HepG2 (cell line): Measurements from ENCODE around the gene PIM3. TPM values are rescaled to one million over a fixed set of nuclear protein-coding genes. Genes with fewer than 3 reads are reported as not detected.
A peak's percentile ranks its signal among the peaks of the same experiment; 100 is the strongest.

Source experiments
- BORCS8-MEF2B ChIP-seq: sonication (generic); formaldehyde crosslinking; IDR thresholded peaks from 2 replicates; pipeline ENCODE4 v1.8.0; 2022; ENCODE audit warnings: mild to moderate bottlenecking, missing genetic modification reagents
- FOSL2 ChIP-seq: sonication (generic); formaldehyde crosslinking; IDR thresholded peaks from 2 replicates; pipeline ENCODE4 v1.4.0; 2020; ENCODE audit warnings: missing genetic modification reagents
- FOXM1 ChIP-seq: sonication (generic); formaldehyde crosslinking; IDR thresholded peaks from 2 replicates; pipeline ENCODE4 v1.5.0; 2020; ENCODE audit warnings: missing genetic modification reagents
- GTF2F1 ChIP-seq: fragments of 150-350 bp; IDR thresholded peaks from 2 replicates; pipeline ENCODE4 v1.6.1; 2014; ENCODE audit warnings: low read length
- HOXA3 ChIP-seq: sonication (generic); formaldehyde crosslinking; IDR thresholded peaks from 2 replicates; pipeline ENCODE4 v1.5.0; 2020; ENCODE audit warnings: missing genetic modification reagents
- NONO ChIP-seq, 2 experiments: fragments of 450-650 bp in 1 of 2; sonication (generic) in 1 of 2; formaldehyde crosslinking in 1 of 2; IDR thresholded peaks in 1 of 2; conservative IDR thresholded peaks in 1 of 2; 2 replicates each; pipeline versions ENCODE4 v1.6.1 to v1.8.0; 2017 to 2022; ENCODE audit warnings: mild to moderate bottlenecking in 1 of 2, missing genetic modification reagents in 1 of 2, moderate library complexity in 1 of 2
- PHF5A ChIP-seq: IDR thresholded peaks from one replicate; pipeline ENCODE4 v1.6.1; 2018; ENCODE audit warnings: low read depth, missing genetic modification reagents; ENCODE audit not compliant: unreplicated experiment
- POGZ ChIP-seq: sonication (generic); formaldehyde crosslinking; IDR thresholded peaks from 2 replicates; pipeline ENCODE4 v1.4.0; 2020; ENCODE audit warnings: mild to moderate bottlenecking, missing genetic modification reagents
- PRMT3 ChIP-seq: sonication (generic); formaldehyde crosslinking; IDR thresholded peaks from 2 replicates; pipeline ENCODE4 v1.8.1; 2022; ENCODE audit warnings: low read depth, mild to moderate bottlenecking, moderate library complexity, missing genetic modification reagents, borderline replicate concordance
- STAT5B ChIP-seq: sonication (generic); formaldehyde crosslinking; IDR thresholded peaks from 2 replicates; pipeline ENCODE4 v1.4.0; 2020; ENCODE audit warnings: missing genetic modification reagents
- XRCC5 ChIP-seq: fragments of 200-400 bp; formaldehyde crosslinking; optimal IDR thresholded peaks from 2 replicates; pipeline ENCODE3; 2017; ENCODE audit warnings: mild to moderate bottlenecking, low read length
- ZC3H4 ChIP-seq: sonication (generic); formaldehyde crosslinking; IDR thresholded peaks from 2 replicates; pipeline ENCODE4 v1.4.0; 2020; ENCODE audit warnings: missing genetic modification reagents, borderline replicate concordance
- ZMAT3 ChIP-seq: sonication (generic); formaldehyde crosslinking; conservative IDR thresholded peaks from 2 replicates; pipeline ENCODE4 v1.7.0; 2021; ENCODE audit warnings: missing genetic modification reagents
- ZNF224 ChIP-seq: sonication (generic); formaldehyde crosslinking; IDR thresholded peaks from 2 replicates; pipeline ENCODE4 v1.5.0; 2020; ENCODE audit warnings: mild to moderate bottlenecking, missing genetic modification reagents
- ZNF451 ChIP-seq: sonication (generic); formaldehyde crosslinking; IDR thresholded peaks from 2 replicates; pipeline ENCODE4 v1.5.0; 2020; ENCODE audit warnings: mild to moderate bottlenecking, missing genetic modification reagents
- ZNF570 ChIP-seq: sonication (generic); formaldehyde crosslinking; IDR thresholded peaks from 2 replicates; pipeline ENCODE4 v1.4.0; 2020; ENCODE audit warnings: mild to moderate bottlenecking, missing genetic modification reagents, borderline replicate concordance
- ZNF614 ChIP-seq: IDR thresholded peaks from 2 replicates; pipeline ENCODE4 v1.6.1; 2018; ENCODE audit warnings: missing biosample characterization, missing genetic modification reagents, inconsistent platforms, borderline replicate concordance
- ZNF678 ChIP-seq: sonication (generic); formaldehyde crosslinking; IDR thresholded peaks from 2 replicates; pipeline ENCODE4 v1.4.0; 2020; ENCODE audit warnings: mild to moderate bottlenecking, missing genetic modification reagents
- ZNF75D ChIP-seq: sonication (generic); formaldehyde crosslinking; IDR thresholded peaks from 2 replicates; pipeline ENCODE4 v1.8.1; 2023; ENCODE audit warnings: missing genetic modification reagents, mild to moderate bottlenecking, borderline replicate concordance
- polyA plus RNA-seq, 8 experiments: library from polyadenylated mRNA; depleted of rRNA in 3 of 8; stranded (reverse) in 7 of 8; unstranded in 1 of 8; fragments of >200 nt; fragmentation: Illumina TruSeq in 4 of 8; extraction: Trizol in 4 of 8; gene quantifications; 2 replicates each; pipeline versions ENCODE4 v1.2.1 to v1.2.3, GENCODE V29; 2011 to 2016; ENCODE audit warnings: low read depth in 4 of 8, missing spikeins in 1 of 8, mixed read lengths in 1 of 8; ENCODE audit not compliant: insufficient read depth in 1 of 8
- total RNA-seq, 5 experiments: library from RNA; depleted of rRNA; stranded (reverse); fragments of >200 nt; fragmentation: Illumina TruSeq; extraction: Trizol; gene quantifications; 2 replicates each; pipeline ENCODE4 v1.2.3, GENCODE V29; 2016; ENCODE audit warnings: low read depth in 1 of 5
- TF ChIP-seq, protein P1 (sequence below): sonication (generic); formaldehyde crosslinking; IDR thresholded peaks from 2 replicates; pipeline ENCODE4 v1.5.1; 2020; ENCODE audit warnings: missing genetic modification reagents, mild to moderate bottlenecking, borderline replicate concordance
- TF ChIP-seq, protein P2 (sequence below): sonication (generic); formaldehyde crosslinking; IDR thresholded peaks from 2 replicates; pipeline ENCODE4 v1.8.1; 2023; ENCODE audit warnings: mild to moderate bottlenecking, moderate library complexity, missing genetic modification reagents
- TF ChIP-seq, protein P3 (sequence below): IDR thresholded peaks from 2 replicates; pipeline ENCODE4 v1.6.1; 2016; ENCODE audit warnings: low read depth
- TF ChIP-seq, protein P4 (sequence below): sonication (generic); IDR thresholded peaks from 2 replicates; pipeline ENCODE4 v1.6.1; 2016; ENCODE audit warnings: low read depth, borderline replicate concordance
- TF ChIP-seq, protein P5 (sequence below): sonication (generic); formaldehyde crosslinking; IDR thresholded peaks from 2 replicates; pipeline ENCODE4 v1.9.0; 2021; ENCODE audit warnings: missing genetic modification reagents, mild to moderate bottlenecking, borderline replicate concordance

Gene PIM3
- total and polyA plus RNA-seq, 2 of the 13 experiments (the other 11 are each of a cell fraction or from before 2014, with no cell fraction given) = 21.6 to 31.2 TPM

DNA sequence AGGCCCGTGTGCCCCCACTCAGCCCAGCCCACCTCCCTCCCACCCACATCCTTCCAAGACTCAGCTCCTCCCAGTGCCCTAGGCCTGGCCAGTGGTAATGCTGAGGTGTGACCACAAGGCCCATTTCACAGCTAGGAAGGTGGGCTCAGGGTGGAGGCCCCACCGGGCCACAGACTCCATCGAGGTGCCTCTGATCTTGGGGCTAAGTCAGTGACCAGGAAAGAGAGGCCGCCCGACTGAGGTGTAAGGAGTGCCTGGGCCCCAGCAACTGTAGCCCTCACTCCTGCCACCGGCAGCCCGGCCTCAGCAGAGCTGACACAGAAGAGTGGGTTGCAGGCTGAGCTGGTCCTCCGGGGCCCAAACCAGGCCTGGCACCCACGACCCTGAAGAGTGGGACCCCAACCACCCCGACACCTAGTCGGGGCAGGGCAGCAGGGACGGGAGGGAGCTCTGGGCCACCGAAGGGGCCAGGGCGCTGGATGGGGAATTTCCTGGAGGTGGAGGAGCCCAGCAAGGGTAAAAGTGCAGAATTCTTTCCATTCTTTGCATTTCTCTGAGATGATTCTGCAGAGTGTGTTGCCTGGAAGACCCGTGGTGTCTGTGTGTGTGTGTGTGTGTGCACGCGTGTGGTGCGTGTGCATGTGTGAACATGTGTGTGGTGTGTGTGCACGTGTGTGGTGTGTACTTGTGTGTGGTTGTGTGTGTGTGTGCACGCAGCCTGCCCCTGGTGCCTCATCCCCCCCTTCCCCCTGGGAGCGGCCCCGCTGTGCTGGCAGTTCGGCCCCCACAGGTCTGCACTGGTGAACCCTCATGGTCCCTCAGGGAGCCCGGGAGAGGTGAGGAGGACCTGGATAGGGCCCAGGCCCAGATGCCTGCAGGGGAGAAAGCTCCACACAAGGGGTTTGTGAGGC lies 8.3 kb upstream of the PIM3 start (continued):
- TF ChIP-seq ZMAT3 (CRISPR knock-in tag) (peak; percentile 86), ZNF224 (0 out of 2 replicates have a peak, but pooled peaks have one; percentile 57), ZNF451 (CRISPR knock-in tag) (no peak), XRCC5 (no peak), STAT5B (no peak), HOXA3 (CRISPR knock-in tag) (no peak), ZC3H4 (CRISPR knock-in tag) (no peak), POGZ (CRISPR knock-in tag) (0 out of 2 replicates have a peak, but pooled peaks have one; percentile 17), PHF5A (peak; percentile 58), FOSL2 (CRISPR knock-in tag) (peak; percentile 97), GTF2F1 (no peak), PRMT3 (CRISPR knock-in tag) (no peak), ZNF614 (CRISPR knock-in tag) (no peak), ZNF570 (no peak), ZNF678 (CRISPR knock-in tag) (no peak), BORCS8-MEF2B (no peak), ZNF75D (CRISPR knock-in tag) (no peak), NONO (IDR thresholded peaks at IDR 0.05) (no peak), NONO (CRISPR knock-in tag; conservative IDR thresholded peaks at IDR 0.05) (0 out of 2 replicates have a peak, but pooled peaks have one; percentile 39), FOXM1 (CRISPR knock-in tag) (no peak)
- TF ChIP-seq, protein P1, sequence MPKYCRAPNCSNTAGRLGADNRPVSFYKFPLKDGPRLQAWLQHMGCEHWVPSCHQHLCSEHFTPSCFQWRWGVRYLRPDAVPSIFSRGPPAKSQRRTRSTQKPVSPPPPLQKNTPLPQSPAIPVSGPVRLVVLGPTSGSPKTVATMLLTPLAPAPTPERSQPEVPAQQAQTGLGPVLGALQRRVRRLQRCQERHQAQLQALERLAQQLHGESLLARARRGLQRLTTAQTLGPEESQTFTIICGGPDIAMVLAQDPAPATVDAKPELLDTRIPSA (CRISPR knock-in tag) = no peak
- TF ChIP-seq, protein P2, sequence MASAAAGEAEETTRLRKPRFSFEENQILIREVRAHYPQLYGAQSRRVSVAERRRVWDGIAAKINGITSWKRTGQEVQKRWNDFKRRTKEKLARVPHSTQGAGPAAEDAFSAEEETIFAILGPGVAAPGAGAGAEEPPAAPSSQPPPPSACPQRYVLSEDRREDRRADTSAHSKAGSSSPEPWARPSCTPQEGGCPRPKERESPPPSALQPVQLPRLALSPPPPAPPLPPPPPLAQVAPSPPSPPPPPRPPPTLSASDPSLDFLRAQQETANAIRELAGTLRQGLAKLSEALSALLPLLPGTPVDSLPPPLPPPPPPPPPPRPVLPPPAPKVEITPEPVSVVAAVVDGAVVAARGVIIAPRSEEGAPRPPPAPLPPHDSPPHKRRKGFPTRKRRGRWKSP = no peak
- TF ChIP-seq, protein P3, sequence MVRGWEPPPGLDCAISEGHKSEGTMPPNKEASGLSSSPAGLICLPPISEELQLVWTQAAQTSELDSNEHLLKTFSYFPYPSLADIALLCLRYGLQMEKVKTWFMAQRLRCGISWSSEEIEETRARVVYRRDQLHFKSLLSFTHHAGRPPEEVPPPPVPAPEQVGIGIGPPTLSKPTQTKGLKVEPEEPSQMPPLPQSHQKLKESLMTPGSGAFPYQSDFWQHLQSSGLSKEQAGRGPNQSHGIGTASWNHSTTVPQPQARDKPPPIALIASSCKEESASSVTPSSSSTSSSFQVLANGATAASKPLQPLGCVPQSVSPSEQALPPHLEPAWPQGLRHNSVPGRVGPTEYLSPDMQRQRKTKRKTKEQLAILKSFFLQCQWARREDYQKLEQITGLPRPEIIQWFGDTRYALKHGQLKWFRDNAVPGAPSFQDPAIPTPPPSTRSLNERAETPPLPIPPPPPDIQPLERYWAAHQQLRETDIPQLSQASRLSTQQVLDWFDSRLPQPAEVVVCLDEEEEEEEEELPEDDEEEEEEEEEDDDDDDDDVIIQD = no peak
- TF ChIP-seq, protein P4, sequence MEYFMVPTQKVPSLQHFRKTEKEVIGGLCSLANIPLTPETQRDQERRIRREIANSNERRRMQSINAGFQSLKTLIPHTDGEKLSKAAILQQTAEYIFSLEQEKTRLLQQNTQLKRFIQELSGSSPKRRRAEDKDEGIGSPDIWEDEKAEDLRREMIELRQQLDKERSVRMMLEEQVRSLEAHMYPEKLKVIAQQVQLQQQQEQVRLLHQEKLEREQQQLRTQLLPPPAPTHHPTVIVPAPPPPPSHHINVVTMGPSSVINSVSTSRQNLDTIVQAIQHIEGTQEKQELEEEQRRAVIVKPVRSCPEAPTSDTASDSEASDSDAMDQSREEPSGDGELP = no peak; the same call in 1 of the 2 replicates
- TF ChIP-seq, protein P5, sequence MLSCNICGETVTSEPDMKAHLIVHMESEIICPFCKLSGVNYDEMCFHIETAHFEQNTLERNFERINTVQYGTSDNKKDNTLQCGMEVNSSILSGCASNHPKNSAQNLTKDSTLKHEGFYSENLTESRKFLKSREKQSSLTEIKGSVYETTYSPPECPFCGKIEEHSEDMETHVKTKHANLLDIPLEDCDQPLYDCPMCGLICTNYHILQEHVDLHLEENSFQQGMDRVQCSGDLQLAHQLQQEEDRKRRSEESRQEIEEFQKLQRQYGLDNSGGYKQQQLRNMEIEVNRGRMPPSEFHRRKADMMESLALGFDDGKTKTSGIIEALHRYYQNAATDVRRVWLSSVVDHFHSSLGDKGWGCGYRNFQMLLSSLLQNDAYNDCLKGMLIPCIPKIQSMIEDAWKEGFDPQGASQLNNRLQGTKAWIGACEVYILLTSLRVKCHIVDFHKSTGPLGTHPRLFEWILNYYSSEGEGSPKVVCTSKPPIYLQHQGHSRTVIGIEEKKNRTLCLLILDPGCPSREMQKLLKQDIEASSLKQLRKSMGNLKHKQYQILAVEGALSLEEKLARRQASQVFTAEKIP (CRISPR knock-in tag) = no peak
